ENCODE data around the gene NCOA7.
"Not testable (repeated sequence)": the region's sequence is repeated elsewhere in the genome, so short reads cannot be mapped to it uniquely, and the experiment has no call there.

Gene NCOA7

GRCh38 chr6:125887372-125887771, 96.6 kb downstream of the NCOA7 start:
- no peak for TF ChIP-seq JUND (IDR thresholded peaks at IDR 0.05; ENCODE audit: low read depth)
- no peak for DNase-seq (ENCODE audit: low read depth in 1 of 2, low spot score in 1 of 2)
- in situ Hi-C loops (cut with HindIII; ENCODE audit: low pct_unique_long_range_greater_than_20kb, low sequenced_read_pairs): no loop called here

- DNase-seq (ENCODE audit: low read depth in 1 of 2, low spot score in 1 of 2): peak in 1 of 2 experiments; percentile 39
- in situ Hi-C loops (cut with HindIII; ENCODE audit: low pct_unique_long_range_greater_than_20kb, low sequenced_read_pairs): no loop called here
- no peak for TF ChIP-seq JUND (IDR thresholded peaks at IDR 0.05; ENCODE audit: low read depth)
Observed at GRCh38 chr6:125888989-125889656, 98.4 kb downstream of the NCOA7 start.

DNA sequence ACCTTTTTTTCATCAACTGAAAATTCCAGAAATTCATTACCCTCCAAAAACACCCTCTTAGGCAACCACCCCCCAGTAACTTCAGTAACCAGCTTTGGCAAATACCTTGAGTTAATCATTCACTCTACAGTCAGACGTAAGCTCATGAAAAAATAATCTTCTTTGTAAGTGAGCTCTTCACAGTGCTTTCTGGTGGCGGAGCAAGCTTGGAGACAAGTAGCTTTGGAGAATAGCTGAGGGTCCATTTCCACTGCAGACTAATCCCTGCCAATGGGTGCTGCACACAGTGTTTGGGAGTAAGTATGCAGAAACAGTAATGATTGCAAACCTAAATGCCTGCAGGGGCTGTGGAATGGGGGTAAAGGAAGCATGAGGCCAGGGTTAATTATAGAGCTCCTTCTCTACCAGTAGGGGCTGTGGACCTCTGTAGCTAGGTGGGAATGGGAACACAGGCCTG, 109.0 kb downstream of the NCOA7 start:
- DNase-seq (ENCODE audit: low read depth in 1 of 2, low spot score in 1 of 2): no peak
- no peak for TF ChIP-seq JUND (IDR thresholded peaks at IDR 0.05; ENCODE audit: low read depth)
- in situ Hi-C loops (cut with HindIII; ENCODE audit: low pct_unique_long_range_greater_than_20kb, low sequenced_read_pairs): no loop called here

DNA sequence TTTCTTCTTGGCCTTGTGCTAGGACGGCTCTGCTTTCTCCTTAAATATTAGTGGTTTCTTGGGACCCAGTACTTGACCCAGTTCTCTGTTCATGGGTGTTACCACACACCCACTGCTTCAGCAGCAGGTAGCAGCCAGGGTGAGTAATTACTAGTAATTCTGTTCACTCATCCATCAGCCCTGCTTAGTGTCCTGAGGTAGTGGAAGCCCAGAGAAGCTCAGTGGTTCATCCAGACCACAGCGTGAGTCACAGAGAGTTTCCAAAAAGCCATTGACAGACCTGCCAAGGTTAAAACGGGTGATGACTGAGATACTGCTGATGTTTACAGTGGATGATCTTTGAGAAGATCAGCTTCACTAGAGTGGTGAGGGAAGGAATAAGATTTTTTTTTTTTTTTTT, 114.1 kb downstream of the NCOA7 start:
- in situ Hi-C loops (cut with HindIII; ENCODE audit: low pct_unique_long_range_greater_than_20kb, low sequenced_read_pairs): no loop called here
- TF ChIP-seq JUND (IDR thresholded peaks at IDR 0.05; ENCODE audit: low read depth): no peak

DNA sequence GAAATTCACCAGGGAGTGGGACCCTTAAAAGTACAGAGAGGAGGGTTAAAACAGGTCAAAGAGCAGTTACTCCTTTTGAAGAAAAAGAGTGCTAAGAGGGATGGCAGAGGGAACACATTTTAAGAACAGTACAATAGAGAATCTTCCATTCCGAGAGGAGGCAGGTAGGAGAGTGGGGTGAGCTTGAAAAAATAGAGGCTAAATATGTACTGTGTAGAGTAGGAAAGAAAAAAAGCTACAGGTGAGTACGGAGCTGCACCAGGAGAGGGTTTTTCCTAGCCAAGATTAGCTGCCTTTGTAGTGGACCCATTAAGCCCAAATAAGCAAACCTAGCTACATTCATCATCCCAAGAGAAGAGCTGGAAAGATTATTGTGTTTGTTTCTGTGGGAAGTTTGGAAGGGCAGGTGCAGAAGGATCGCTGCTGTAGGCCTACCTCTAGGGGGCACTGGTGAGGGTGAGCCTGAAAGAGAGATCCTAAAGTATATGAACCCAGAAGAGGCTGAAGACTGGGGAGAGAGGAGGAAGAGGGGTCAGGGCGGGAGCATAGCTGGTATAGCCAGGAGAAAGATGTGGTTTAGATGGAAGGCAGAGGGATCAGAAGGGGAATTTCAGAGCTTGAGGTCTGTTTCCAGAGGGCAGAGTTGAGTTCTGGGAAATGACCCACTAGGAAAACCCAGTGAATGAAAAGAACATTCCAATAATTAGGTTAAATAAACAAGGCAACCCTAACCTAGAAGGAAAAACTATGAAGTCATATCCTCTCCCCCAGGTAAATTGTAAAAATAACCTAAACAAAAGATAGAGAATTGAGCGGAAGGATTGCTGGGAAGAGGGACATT, 115.6 kb downstream of the NCOA7 start:
- DNase-seq (ENCODE audit: low read depth in 1 of 2, low spot score in 1 of 2): peak in 1 of 2 experiments; percentile 37
- in situ Hi-C loops (cut with HindIII; ENCODE audit: low pct_unique_long_range_greater_than_20kb, low sequenced_read_pairs): no loop called here
- TF ChIP-seq JUND (IDR thresholded peaks at IDR 0.05; ENCODE audit: low read depth): no peak

More for the DNA sequence above, 114.1 kb downstream of the NCOA7 start:
- no peak for DNase-seq (ENCODE audit: low read depth in 1 of 2, low spot score in 1 of 2)

DNA sequence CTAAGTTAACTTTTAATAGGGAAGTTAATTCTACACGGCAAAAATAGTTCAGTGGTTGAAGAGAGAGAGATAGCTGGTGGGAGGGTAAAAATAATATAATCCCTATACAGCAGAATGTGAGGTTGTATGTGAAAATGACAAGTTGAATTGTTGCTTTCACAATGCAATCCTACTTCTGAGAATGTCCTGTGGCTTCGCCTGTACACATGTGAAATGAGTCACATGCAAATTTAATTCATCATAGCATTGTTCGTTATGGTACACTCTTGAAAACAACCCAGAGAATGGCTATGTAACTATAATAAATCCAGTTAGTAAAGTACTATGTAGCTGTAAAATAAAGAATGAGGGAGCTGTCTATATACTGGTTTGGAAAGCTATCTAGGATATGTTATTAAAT, 119.8 kb downstream of the NCOA7 start:
- TF ChIP-seq JUND (IDR thresholded peaks at IDR 0.05; ENCODE audit: low read depth): no peak

DNA sequence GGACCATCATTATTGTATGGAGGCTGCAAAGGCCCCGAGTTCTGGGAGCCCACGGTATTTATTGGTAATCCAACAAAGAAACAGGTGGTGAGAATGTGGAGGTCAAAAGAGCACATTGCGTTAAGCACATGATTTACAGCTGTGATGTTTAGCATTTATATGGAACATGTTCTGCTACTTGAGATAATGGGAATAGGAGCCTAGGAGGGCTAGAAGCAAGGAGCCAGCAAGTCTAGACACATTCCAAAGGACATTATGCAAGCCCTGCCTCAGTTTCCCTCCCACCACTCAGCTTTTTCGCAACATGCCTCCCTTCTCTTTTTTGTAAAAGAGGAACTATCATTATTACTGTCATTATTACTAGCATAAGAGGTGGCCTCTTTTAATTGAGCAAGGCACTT, 120.3 kb downstream of the NCOA7 start:
- DNase-seq (ENCODE audit: low read depth in 1 of 2, low spot score in 1 of 2); in situ Hi-C loops (cut with HindIII; ENCODE audit: low pct_unique_long_range_greater_than_20kb, low sequenced_read_pairs): not testable (repeated sequence)

More for the DNA sequence above, 119.8 kb downstream of the NCOA7 start:
- in situ Hi-C loops (cut with HindIII; ENCODE audit: low pct_unique_long_range_greater_than_20kb, low sequenced_read_pairs): no loop called here
- DNase-seq (ENCODE audit: low read depth in 1 of 2, low spot score in 1 of 2): no peak

DNA sequence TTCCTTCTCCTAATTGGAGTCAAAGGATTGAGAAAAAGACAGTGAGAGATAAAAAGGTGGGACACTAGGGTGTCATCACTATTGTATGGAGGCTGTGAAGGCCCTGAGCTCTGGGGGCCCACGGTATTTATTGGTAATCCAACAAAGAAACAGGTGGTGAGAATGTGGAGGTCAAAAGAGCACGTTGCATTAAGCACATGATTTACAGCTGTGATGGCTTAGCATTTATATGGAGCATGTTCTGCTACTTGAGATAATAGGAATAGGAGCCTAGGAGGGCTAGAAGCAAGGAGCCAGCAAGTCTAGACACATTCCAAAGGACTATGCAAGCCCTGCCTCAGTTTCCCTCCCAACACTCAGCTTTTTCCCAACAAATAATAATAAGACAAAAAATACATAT, 121.7 kb downstream of the NCOA7 start:
- in situ Hi-C loops (cut with HindIII; ENCODE audit: low pct_unique_long_range_greater_than_20kb, low sequenced_read_pairs); DNase-seq (ENCODE audit: low read depth in 1 of 2, low spot score in 1 of 2): not testable (repeated sequence)

- no peak for TF ChIP-seq JUND (IDR thresholded peaks at IDR 0.05; ENCODE audit: low read depth)
- no peak for DNase-seq (ENCODE audit: low read depth in 1 of 2, low spot score in 1 of 2)
- in situ Hi-C loops (cut with HindIII; ENCODE audit: low pct_unique_long_range_greater_than_20kb, low sequenced_read_pairs): no loop called here
Observed at GRCh38 chr6:125913145-125913544, 122.4 kb downstream of the NCOA7 start.

DNA sequence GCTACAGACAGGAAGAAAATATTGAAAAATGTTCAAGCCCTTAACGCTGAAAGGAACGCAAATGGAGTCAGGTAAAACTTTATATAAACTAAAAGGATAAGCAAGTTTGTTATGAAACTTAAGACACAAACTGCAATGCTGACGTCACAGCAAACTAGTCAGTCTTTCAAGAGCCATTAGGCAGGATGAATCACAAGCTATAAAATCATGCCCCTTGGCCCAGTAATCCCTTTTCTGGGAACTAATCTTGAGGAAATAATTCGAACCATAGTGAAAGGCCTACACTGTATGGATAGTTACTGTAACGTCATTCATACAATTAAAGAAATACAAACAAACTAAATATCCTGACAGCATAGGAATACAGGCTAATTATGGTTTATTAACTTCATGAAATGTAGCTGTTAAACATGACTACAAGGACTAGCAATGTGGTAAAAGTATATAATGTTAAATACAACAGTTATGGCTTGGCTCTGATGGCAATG, 123.1 kb downstream of the NCOA7 start:
- in situ Hi-C loops (cut with HindIII; ENCODE audit: low pct_unique_long_range_greater_than_20kb, low sequenced_read_pairs): no loop called here
- no peak for TF ChIP-seq JUND (IDR thresholded peaks at IDR 0.05; ENCODE audit: low read depth)
- no peak for DNase-seq (ENCODE audit: low read depth in 1 of 2, low spot score in 1 of 2)

DNA sequence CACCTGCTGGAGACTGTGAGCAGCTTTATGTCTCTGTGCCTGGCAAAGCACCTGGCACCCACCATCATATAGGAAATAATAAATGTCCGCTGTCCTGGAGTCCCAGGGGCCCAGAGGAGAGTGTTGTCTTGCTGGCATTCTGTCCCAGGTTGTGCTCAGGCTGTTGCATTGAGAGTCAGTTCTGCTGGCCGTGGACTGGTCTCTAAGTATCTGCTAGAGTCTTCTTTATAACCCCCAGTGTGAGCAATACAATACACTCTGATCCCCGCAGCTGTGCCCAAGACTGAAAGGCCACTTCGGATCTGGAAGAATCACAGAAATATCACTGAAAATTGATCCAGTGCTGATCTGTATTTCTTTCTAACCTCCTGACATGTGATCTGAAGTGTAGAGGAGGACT, 127.5 kb downstream of the NCOA7 start:
- no peak for DNase-seq (ENCODE audit: low read depth in 1 of 2, low spot score in 1 of 2)
- TF ChIP-seq JUND (IDR thresholded peaks at IDR 0.05; ENCODE audit: low read depth): no peak
- in situ Hi-C loops (cut with HindIII; ENCODE audit: low pct_unique_long_range_greater_than_20kb, low sequenced_read_pairs): no loop called here

- in situ Hi-C loops (cut with HindIII; ENCODE audit: low pct_unique_long_range_greater_than_20kb, low sequenced_read_pairs): no loop called here
- peak in 1 of 2 experiments; percentile 43 for DNase-seq (ENCODE audit: low read depth in 1 of 2, low spot score in 1 of 2)
- no peak for TF ChIP-seq JUND (IDR thresholded peaks at IDR 0.05; ENCODE audit: low read depth)
Observed at GRCh38 chr6:125918681-125919566, 128.2 kb downstream of the NCOA7 start.

Data from T47D (cell line).